K562 (cell line): ENCODE data around the gene COL11A2. TPM values are rescaled to one million over a fixed set of nuclear protein-coding genes. Genes with fewer than 3 reads are reported as not detected.

ENCODE experiments used
- CREM ChIP-seq: IDR thresholded peaks from 2 replicates; pipeline ENCODE4 v1.6.1; 2014; ENCODE audit warnings: antibody characterized with exemption, low read depth
- GATAD2A ChIP-seq: fragments of 450-650 bp; IDR thresholded peaks from 2 replicates; pipeline ENCODE4 v1.6.1; 2017
- HMGN3 ChIP-seq: IDR thresholded peaks from 2 replicates; pipeline ENCODE4 v1.6.1; 2011; ENCODE audit warnings: borderline replicate concordance, low read depth, mild to moderate bottlenecking, mixed read lengths, low read length; ENCODE audit not compliant: insufficient read length; ENCODE audit errors: extremely low read depth
- HNRNPL ChIP-seq: fragments of 200-400 bp; formaldehyde crosslinking; IDR thresholded peaks from 2 replicates; pipeline ENCODE4 v1.6.1; 2017; ENCODE audit warnings: low read depth, mild to moderate bottlenecking, low read length
- MED1 ChIP-seq: sonication (generic); formaldehyde crosslinking; IDR thresholded peaks from 2 replicates; pipeline ENCODE4 v1.8.1; 2023; ENCODE audit warnings: missing genetic modification reagents, borderline replicate concordance
- NBN ChIP-seq: fragments of 450-650 bp; IDR thresholded peaks from 2 replicates; pipeline ENCODE4 v1.6.1; 2016; ENCODE audit warnings: low read depth, mild to moderate bottlenecking
- NFIC ChIP-seq: fragments of 450-650 bp; IDR thresholded peaks from 2 replicates; pipeline ENCODE4 v1.6.1; 2017; ENCODE audit warnings: mild to moderate bottlenecking, inconsistent platforms
- NONO ChIP-seq, 2 experiments: fragments of 200-400 bp in 1 of 2; fragments of 450-650 bp in 1 of 2; formaldehyde crosslinking in 1 of 2; IDR thresholded peaks; 2 replicates each; pipeline ENCODE4 v1.6.1; 2017; ENCODE audit warnings: low read depth in 2 of 2, mild to moderate bottlenecking in 2 of 2, moderate library complexity in 2 of 2, low read length in 1 of 2
- PHTF2 ChIP-seq: fragments of 250-450 bp; sonication (Bioruptor Pico); IDR thresholded peaks from 2 replicates; pipeline ENCODE4 v1.5.0; 2021; ENCODE audit warnings: mild to moderate bottlenecking
- POLR2AphosphoS5 ChIP-seq: IDR thresholded peaks from 2 replicates; pipeline ENCODE4 v1.6.1; 2011; ENCODE audit warnings: mild to moderate bottlenecking, low read depth, low read length, moderate library complexity; ENCODE audit not compliant: control insufficient read depth, insufficient read depth
- POLR2G ChIP-seq: fragments of 200-400 bp; formaldehyde crosslinking; IDR thresholded peaks from 2 replicates; pipeline ENCODE4 v1.6.1; 2017; ENCODE audit warnings: low read depth, mild to moderate bottlenecking, antibody characterized with exemption, low read length, moderate library complexity
- RBM25 ChIP-seq: fragments of 200-400 bp; formaldehyde crosslinking; IDR thresholded peaks from 2 replicates; pipeline ENCODE4 v1.6.1; 2018; ENCODE audit warnings: low read length, low read depth, moderate library complexity; ENCODE audit not compliant: severe bottlenecking
- SAFB ChIP-seq: fragments of 200-400 bp; formaldehyde crosslinking; IDR thresholded peaks from 2 replicates; pipeline ENCODE4 v1.6.1; 2017; ENCODE audit warnings: low read depth, low read length, borderline replicate concordance
- SRSF7 ChIP-seq: fragments of 200-400 bp; formaldehyde crosslinking; optimal IDR thresholded peaks from 2 replicates; pipeline ENCODE3; 2017; ENCODE audit warnings: mild to moderate bottlenecking, low read depth, low read length
- SRSF9 ChIP-seq: fragments of 200-400 bp; formaldehyde crosslinking; IDR thresholded peaks from 2 replicates; pipeline ENCODE4 v1.6.1; 2017; ENCODE audit warnings: low read depth, low read length, borderline replicate concordance
- ZNF140 ChIP-seq: fragments of 250-450 bp; sonication (Bioruptor Pico); IDR thresholded peaks from 2 replicates; pipeline ENCODE4 v1.8.0; 2021; ENCODE audit warnings: moderate library complexity, mild to moderate bottlenecking, inconsistent platforms
- ZNF174 ChIP-seq: fragments of 250-450 bp; sonication (Bioruptor Pico); IDR thresholded peaks from 2 replicates; pipeline ENCODE4 v1.4.0; 2020; ENCODE audit warnings: mild to moderate bottlenecking
- ZNF24 ChIP-seq: fragments of 450-650 bp; IDR thresholded peaks from 2 replicates; pipeline ENCODE4 v1.6.1; 2016
- ZNF699 ChIP-seq: fragments of 250-450 bp; sonication (Bioruptor Pico); IDR thresholded peaks from 2 replicates; pipeline ENCODE4 v1.8.0; 2021; ENCODE audit warnings: mild to moderate bottlenecking, moderate library complexity; ENCODE audit not compliant: insufficient replicate concordance
- ZNF717 ChIP-seq: fragments of 250-450 bp; sonication (Bioruptor Pico); IDR thresholded peaks from 2 replicates; pipeline ENCODE4 v1.5.0; 2021
- polyA plus RNA-seq, 8 experiments: library from polyadenylated mRNA; depleted of rRNA in 4 of 8; stranded (reverse) in 5 of 8; unstranded in 3 of 8; fragments of >200 nt; fragmentation: Nextera tagmentation in 2 of 8; fragmentation: Illumina TruSeq in 1 of 8; extraction: Ambion mirVana in 2 of 8; extraction: Trizol in 1 of 8; gene quantifications; 2 replicates each; pipeline versions ENCODE4 v1.2.1 to v1.2.3, GENCODE V29; 2011 to 2014; ENCODE audit warnings: inconsistent platforms in 1 of 8, missing spikeins in 1 of 8
- total RNA-seq, 7 experiments: library from RNA; depleted of rRNA in 6 of 7; stranded (reverse); fragments of >200 nt in 6 of 7; fragmentation: Illumina TruSeq in 2 of 7; extraction: Trizol in 2 of 7; gene quantifications; 2 replicates each; pipeline versions ENCODE4 v1.2.1 to v1.2.3, GENCODE V29; 2011 to 2021; ENCODE audit warnings: low replicate concordance in 1 of 7
- TF ChIP-seq, protein P1 (sequence below): sonication (generic); IDR thresholded peaks from 2 replicates; pipeline ENCODE4 v1.6.1; 2016
- TF ChIP-seq, protein P2 (sequence below): sonication (generic); formaldehyde crosslinking; IDR thresholded peaks from 2 replicates; pipeline ENCODE4 v1.8.0; 2022; ENCODE audit warnings: mild to moderate bottlenecking, low read depth, missing genetic modification reagents
- TF ChIP-seq, protein P3 (sequence below): fragments of 450-650 bp; IDR thresholded peaks from 2 replicates; pipeline ENCODE4 v1.6.1; 2017; ENCODE audit warnings: antibody characterized with exemption, mild to moderate bottlenecking

COL11A2 gene
- total and polyA plus RNA-seq, 9 of the 15 experiments (the other 6 are each of a cell fraction or from before 2014, with no cell fraction given): 0.04 to 0.35 (median 0.09) TPM; not detected in 1

DNA sequence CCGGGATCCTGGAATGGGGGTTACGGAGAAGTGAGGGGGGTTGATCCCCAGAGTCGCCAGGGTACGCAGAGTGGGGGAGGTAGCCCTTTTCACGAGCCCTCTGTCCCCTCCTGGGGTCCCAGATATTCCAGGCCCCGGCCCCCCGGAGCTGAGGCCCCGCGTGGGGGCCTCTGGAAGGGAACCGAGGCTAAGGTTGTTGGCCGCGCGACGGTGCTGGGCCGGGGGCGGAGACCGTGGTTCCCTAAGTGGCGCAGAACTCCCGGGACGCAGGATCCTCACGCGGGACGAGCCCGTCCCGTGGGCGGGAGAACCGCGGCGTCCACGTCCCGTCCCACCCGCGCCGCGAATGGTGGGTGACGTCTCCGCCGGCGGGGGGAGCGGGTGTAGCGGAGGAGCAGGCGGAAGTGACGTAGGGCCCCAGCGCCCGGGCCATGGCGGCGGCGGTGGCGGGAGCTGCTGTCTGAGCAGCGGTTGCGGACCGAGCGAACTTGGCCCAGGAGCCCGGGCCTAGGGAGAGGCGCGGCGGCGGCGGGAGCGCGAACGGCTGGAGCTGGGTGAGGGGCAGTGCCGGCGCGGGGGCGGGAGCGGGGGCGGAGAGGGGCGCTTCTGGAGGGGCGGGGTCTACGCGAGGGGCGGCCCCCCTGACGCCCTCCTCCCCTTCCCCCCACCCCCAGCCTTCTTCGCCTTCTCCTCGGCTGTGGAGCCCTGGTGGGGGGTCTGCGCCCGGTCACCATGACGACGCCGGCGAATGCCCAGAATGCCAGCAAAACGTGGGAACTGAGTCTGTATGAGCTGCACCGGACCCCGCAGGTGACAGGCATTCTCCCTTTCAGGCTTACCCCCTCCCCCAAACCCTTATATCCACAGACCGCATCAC is 16.1 kb upstream of the COL11A2 start, which contains the start of gene RING1 (continued):
- TF ChIP-seq HNRNPL (peak; percentile 66; the same call in 1 of the 2 replicates), SRSF9 (no peak), NBN (peak; percentile 78; the same call in 1 of the 2 replicates), NONO (IDR thresholded peaks at IDR 0.05; ENCODE audit: low read depth in 2 of 2, low read length in 1 of 2) (peak; percentile 89), ZNF140 (CRISPR knock-in tag) (no peak), ZNF717 (no peak), GATAD2A (peak; percentile 99), SRSF7 (no peak), NFIC (peak; percentile 71), MED1 (CRISPR knock-in tag) (no peak), ZNF24 (peak; percentile 9; the same call in 1 of the 2 replicates), RBM25 (no peak), POLR2G (peak; percentile 97), SAFB (peak; percentile 100), ZNF174 (CRISPR knock-in tag) (no peak), CREM (peak; percentile 100), POLR2AphosphoS5 (peak; percentile 83), PHTF2 (no peak), ZNF699 (no peak), HMGN3 (peak; percentile 93)
- TF ChIP-seq, protein P1, sequence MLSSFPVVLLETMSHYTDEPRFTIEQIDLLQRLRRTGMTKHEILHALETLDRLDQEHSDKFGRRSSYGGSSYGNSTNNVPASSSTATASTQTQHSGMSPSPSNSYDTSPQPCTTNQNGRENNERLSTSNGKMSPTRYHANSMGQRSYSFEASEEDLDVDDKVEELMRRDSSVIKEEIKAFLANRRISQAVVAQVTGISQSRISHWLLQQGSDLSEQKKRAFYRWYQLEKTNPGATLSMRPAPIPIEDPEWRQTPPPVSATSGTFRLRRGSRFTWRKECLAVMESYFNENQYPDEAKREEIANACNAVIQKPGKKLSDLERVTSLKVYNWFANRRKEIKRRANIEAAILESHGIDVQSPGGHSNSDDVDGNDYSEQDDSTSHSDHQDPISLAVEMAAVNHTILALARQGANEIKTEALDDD: no peak
- TF ChIP-seq, protein P2, sequence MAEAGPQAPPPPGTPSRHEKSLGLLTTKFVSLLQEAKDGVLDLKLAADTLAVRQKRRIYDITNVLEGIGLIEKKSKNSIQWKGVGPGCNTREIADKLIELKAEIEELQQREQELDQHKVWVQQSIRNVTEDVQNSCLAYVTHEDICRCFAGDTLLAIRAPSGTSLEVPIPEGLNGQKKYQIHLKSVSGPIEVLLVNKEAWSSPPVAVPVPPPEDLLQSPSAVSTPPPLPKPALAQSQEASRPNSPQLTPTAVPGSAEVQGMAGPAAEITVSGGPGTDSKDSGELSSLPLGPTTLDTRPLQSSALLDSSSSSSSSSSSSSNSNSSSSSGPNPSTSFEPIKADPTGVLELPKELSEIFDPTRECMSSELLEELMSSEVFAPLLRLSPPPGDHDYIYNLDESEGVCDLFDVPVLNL: peak; percentile 70; the same call in 1 of the 2 replicates
- TF ChIP-seq, protein P3, sequence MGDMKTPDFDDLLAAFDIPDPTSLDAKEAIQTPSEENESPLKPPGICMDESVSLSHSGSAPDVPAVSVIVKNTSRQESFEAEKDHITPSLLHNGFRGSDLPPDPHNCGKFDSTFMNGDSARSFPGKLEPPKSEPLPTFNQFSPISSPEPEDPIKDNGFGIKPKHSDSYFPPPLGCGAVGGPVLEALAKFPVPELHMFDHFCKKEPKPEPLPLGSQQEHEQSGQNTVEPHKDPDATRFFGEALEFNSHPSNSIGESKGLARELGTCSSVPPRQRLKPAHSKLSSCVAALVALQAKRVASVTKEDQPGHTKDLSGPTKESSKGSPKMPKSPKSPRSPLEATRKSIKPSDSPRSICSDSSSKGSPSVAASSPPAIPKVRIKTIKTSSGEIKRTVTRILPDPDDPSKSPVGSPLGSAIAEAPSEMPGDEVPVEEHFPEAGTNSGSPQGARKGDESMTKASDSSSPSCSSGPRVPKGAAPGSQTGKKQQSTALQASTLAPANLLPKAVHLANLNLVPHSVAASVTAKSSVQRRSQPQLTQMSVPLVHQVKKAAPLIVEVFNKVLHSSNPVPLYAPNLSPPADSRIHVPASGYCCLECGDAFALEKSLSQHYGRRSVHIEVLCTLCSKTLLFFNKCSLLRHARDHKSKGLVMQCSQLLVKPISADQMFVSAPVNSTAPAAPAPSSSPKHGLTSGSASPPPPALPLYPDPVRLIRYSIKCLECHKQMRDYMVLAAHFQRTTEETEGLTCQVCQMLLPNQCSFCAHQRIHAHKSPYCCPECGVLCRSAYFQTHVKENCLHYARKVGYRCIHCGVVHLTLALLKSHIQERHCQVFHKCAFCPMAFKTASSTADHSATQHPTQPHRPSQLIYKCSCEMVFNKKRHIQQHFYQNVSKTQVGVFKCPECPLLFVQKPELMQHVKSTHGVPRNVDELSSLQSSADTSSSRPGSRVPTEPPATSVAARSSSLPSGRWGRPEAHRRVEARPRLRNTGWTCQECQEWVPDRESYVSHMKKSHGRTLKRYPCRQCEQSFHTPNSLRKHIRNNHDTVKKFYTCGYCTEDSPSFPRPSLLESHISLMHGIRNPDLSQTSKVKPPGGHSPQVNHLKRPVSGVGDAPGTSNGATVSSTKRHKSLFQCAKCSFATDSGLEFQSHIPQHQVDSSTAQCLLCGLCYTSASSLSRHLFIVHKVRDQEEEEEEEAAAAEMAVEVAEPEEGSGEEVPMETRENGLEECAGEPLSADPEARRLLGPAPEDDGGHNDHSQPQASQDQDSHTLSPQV: peak; percentile 54
